Measurements from ENCODE around the gene INTS11.

Gene INTS11

DNA sequence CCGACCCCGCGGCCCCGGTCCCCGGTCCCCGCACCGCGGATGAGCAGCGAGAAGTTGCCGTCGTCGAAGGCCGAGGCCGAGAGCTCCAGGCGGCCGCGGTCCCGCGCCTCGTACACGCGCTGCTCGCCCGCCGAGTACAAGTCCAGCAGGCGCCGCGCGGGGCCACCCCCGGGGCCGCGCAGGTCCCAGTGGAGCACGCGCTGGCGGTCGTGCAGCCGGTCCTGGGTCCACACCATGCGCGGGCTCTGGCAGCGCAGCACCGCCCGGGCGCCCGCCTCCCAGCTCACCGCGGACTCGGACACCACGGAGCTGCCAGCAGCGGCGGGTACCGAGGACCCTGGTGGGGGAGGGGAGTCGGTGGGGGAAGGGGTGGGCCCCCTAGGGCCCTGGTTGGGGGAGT is 31.0 kb upstream of the INTS11 start:
- H3K9me3 ChIP-seq: no peaks in the 10 kb centered on the region
- intact Hi-C loops (cut with DNase I; ENCODE audit: low total_unique reads): no loop called here
- peaks cover 9 to 27% (median 24%) of the 10 kb centered on the region in 3 donors for H3K36me3 ChIP-seq
- TF ChIP-seq, protein P1, sequence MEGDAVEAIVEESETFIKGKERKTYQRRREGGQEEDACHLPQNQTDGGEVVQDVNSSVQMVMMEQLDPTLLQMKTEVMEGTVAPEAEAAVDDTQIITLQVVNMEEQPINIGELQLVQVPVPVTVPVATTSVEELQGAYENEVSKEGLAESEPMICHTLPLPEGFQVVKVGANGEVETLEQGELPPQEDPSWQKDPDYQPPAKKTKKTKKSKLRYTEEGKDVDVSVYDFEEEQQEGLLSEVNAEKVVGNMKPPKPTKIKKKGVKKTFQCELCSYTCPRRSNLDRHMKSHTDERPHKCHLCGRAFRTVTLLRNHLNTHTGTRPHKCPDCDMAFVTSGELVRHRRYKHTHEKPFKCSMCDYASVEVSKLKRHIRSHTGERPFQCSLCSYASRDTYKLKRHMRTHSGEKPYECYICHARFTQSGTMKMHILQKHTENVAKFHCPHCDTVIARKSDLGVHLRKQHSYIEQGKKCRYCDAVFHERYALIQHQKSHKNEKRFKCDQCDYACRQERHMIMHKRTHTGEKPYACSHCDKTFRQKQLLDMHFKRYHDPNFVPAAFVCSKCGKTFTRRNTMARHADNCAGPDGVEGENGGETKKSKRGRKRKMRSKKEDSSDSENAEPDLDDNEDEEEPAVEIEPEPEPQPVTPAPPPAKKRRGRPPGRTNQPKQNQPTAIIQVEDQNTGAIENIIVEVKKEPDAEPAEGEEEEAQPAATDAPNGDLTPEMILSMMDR (IDR thresholded peaks at IDR 0.05): no peak
- H3K4me3 ChIP-seq: peak overlapping the region; percentile 71 to 78
- H3K27ac ChIP-seq: peak overlapping the region; percentile 94 to 97
- peak in 1 of 2 donors; percentile 84 for DNase-seq
- no peaks in the 10 kb centered on the region for H3K27me3 ChIP-seq
- H3K4me1 ChIP-seq: peaks cover 0 to 91% (median 77%) of the 10 kb centered on the region in 4 donors

DNA sequence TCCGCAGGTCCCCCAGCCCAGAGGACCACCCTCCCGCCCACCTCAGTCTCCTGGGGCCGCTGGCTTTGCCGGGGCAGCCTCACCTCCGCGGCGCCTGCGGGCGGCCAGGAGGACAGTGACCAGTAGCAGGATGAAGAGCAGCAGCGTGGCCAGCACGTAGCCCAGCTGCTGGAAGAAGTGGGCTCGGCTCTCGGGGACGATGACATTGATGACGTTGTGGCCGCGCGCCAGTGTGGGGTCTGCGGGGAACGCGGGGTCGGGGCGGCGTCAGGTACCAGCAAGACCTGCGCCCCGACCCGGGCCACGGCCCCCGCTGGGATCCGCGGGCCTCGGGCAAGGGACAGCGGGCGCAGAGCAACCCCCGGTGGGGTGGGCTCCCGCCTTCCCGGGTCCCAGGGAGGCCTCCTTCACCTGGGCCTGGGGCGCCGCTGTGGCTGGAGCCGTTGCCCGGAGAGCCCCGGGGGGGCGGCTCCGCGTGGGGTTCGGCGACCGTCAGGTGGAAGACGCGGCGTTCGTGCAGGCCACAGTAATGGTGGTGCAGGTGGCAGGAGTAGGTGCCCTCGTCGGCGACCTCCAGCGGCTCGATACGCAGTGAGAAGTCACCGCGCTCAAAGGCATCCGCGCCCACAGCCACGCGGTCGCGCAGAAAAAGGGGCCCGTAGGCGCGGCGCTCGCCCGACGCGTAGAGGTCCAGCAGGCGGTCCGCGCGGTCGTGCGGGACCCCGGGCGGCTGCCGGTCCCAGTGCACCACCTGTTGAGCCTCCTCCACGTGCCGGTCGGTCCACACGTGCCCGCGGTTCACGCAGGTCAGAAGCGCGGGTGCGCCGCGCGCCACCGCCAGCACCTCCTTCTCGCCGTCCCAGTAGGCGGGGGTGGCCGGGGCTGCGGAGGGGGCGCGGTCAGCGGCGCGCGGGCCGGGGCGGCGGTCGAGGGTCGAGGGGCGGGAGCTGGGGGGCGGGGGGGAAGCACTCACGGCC is 30.1 kb upstream of the INTS11 start:
- Histone ChIP-seq H3K4me3 (peak overlapping the region; percentile 71 to 78), H3K27me3 (no peaks in the 10 kb centered on the region), H3K27ac (peak overlapping the region; percentile 94 to 97), H3K36me3 (peaks cover 9 to 27% (median 24%) of the 10 kb centered on the region in 3 donors), H3K4me1 (peaks cover 0 to 83% (median 70%) of the 10 kb centered on the region in 4 donors), H3K9me3 (no peaks in the 10 kb centered on the region)
- intact Hi-C loops (cut with DNase I; ENCODE audit: low total_unique reads): no loop called here
- DNase-seq: no peak
- TF ChIP-seq, protein P1 (IDR thresholded peaks at IDR 0.05): no peak

DNA sequence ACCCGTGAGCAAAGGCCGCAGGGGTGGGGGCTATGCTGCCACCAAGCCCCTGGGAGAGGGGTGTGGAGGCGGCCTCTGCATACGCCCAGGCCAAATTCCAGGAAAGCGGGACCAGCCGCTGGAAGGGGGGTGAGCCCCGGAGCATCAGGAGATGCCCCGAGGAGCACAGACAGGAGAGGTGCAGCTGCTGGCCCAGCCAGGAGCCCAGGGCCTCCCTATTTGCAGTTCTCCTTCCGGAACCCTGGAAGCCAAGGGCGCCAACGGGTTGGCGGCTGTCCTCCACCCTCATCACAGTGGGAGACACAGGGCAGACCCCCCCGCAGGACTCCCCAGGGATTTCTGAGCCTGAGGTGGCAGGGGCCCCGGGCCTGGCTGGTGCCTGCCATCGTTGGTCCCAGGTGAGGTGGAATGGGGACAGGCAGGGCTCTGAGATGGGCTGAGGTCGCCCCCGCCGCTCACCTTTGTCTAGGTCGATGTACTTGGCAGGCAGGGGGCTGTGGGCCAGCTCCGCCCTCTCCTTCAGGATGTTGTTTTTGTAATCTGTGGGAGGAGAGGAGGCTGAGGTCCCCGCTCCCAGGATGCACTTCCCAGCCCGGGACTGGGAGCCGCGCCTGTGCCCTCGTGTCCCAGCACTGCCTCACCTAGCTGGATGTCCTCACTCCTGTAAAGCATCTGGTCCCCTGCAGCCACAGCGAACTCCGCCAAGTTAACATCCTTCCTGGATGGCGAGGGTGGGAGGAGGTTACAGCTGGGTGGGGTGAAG is 29.1 kb upstream of the INTS11 start:
- no peaks in the 10 kb centered on the region for H3K9me3 ChIP-seq
- TF ChIP-seq, protein P1 (IDR thresholded peaks at IDR 0.05): no peak
- peak overlapping the region; percentile 19 to 39 for H3K27ac ChIP-seq
- no peak for DNase-seq
- intact Hi-C loops (cut with DNase I; ENCODE audit: low total_unique reads): no loop called here
- no peak overlapping the region for H3K4me3 ChIP-seq
- H3K36me3 ChIP-seq: peaks cover 9 to 27% (median 24%) of the 10 kb centered on the region in 3 donors
- H3K4me1 ChIP-seq: peaks cover 0 to 73% (median 60%) of the 10 kb centered on the region in 4 donors
- no peaks in the 10 kb centered on the region for H3K27me3 ChIP-seq

GRCh38 chr1:1352786-1353388 is 28.4 kb upstream of the INTS11 start:
- peaks cover 0 to 73% (median 60%) of the 10 kb centered on the region in 4 donors for H3K4me1 ChIP-seq

More at GRCh38 chr1:1352786-1353388, 28.4 kb upstream of the INTS11 start:
- Histone ChIP-seq H3K27ac (peak overlapping the region in 1 of 2 donors; percentile 63), H3K27me3 (no peaks in the 10 kb centered on the region), H3K9me3 (no peaks in the 10 kb centered on the region), H3K4me3 (no peak overlapping the region), H3K36me3 (peaks cover 9 to 27% (median 24%) of the 10 kb centered on the region in 3 donors)
- DNase-seq: no peak
- TF ChIP-seq, protein P1 (IDR thresholded peaks at IDR 0.05): no peak
- intact Hi-C loops (cut with DNase I; ENCODE audit: low total_unique reads): no loop called here
